SK-N-SH (cell line): ENCODE results near the gene ARL4D.

Experiments used
- CHD2 ChIP-seq: fragments of 150-350 bp; IDR thresholded peaks from 2 replicates; pipeline ENCODE4 v1.6.1; 2018; ENCODE audit warnings: low read length; ENCODE audit not compliant: partially characterized antibody
- EP300 ChIP-seq, 2 experiments: IDR thresholded peaks; 2 replicates each; pipeline versions ENCODE4 v1.4.0 to v1.6.1; 2012; ENCODE audit warnings: borderline replicate concordance in 1 of 2, low read depth in 1 of 2, low read length in 1 of 2
- JUND ChIP-seq: IDR thresholded peaks from 2 replicates; pipeline ENCODE4 v1.4.0; 2012
- MXI1 ChIP-seq: IDR thresholded peaks from 2 replicates; pipeline ENCODE4 v1.6.1; 2012; ENCODE audit warnings: mild to moderate bottlenecking, low read depth, low read length, improper control_type of control experiment
- TF ChIP-seq, protein P1 (sequence below): fragments of 200-600 bp; sonication (generic); IDR thresholded peaks from 2 replicates; pipeline ENCODE4 v1.6.1; 2017; ENCODE audit warnings: antibody characterized with exemption, mild to moderate bottlenecking, moderate library complexity

DNA sequence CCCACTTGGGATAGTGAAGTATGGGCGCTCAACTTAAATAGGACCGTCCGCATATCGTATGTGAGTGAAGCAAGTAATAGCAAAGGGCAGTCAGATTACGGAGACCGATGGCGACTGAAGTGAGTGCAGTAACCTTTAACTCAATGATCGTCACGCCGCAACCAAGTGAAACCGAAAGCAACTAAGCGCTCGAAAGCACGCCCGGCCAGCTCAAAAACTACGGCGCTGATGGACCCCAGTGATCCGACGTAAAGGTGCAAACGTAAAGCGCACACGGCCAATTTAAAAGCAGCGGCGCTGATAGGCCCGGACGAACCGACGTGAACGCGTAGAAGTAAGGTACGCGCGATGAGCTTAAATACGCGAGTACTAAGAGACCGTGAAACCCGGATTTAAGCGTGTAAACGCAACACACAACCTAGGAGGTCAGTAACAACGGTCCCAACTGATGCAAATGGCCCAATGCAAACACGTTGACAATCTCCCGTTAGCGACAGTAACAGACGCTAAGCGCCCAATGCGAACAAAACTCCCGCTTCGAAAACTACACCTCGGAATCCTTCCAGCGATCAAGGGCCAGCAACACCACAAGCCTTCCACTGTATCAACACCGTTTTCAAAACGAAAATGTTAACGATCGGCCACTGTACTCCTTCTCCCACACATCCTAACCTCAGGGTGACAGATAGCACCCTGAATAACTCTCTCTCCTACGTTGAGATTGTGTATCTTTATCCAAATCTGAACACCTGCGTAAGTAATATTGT lies 37.9 kb upstream of the ARL4D start:
- TF ChIP-seq JUND: peak; percentile 75
- peak; percentile 84 for TF ChIP-seq CHD2
- peak; percentile 13 to 58; a peak in 2 of 4 replicates for TF ChIP-seq EP300 (IDR thresholded peaks at IDR 0.05; ENCODE audit: borderline replicate concordance in 1 of 2, low read depth in 1 of 2, low read length in 1 of 2)
- TF ChIP-seq, protein P1, sequence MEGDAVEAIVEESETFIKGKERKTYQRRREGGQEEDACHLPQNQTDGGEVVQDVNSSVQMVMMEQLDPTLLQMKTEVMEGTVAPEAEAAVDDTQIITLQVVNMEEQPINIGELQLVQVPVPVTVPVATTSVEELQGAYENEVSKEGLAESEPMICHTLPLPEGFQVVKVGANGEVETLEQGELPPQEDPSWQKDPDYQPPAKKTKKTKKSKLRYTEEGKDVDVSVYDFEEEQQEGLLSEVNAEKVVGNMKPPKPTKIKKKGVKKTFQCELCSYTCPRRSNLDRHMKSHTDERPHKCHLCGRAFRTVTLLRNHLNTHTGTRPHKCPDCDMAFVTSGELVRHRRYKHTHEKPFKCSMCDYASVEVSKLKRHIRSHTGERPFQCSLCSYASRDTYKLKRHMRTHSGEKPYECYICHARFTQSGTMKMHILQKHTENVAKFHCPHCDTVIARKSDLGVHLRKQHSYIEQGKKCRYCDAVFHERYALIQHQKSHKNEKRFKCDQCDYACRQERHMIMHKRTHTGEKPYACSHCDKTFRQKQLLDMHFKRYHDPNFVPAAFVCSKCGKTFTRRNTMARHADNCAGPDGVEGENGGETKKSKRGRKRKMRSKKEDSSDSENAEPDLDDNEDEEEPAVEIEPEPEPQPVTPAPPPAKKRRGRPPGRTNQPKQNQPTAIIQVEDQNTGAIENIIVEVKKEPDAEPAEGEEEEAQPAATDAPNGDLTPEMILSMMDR: no peak
- peak; percentile 45; the same call in 1 of the 2 replicates for TF ChIP-seq MXI1
